ENCODE results near the gene SRSF3. TPM values are rescaled to one million over a fixed set of nuclear protein-coding genes. Genes with fewer than 3 reads are reported as not detected.
A peak's percentile ranks its signal among the peaks of the same experiment; 100 is the strongest.

The SRSF3 gene
- total and polyA plus RNA-seq, 2 experiments from 2014 or later: 135 to 192 TPM

- Histone ChIP-seq H3K27ac (no peak overlapping the region), H3K4me2 (no peak overlapping the region), H3K9me2 (replicated peaks; ENCODE audit: insufficient read depth) (no peaks in the 10 kb centered on the region), H3K9me3 (ENCODE audit: low read depth) (no peaks in the 10 kb centered on the region), H3K4me1 (ENCODE audit: insufficient read depth) (peaks cover 12% of the 10 kb centered on the region), H4K20me1 (ENCODE audit: insufficient read depth, poor library complexity, severe bottlenecking) (no peaks in the 10 kb centered on the region), H3K36me3 (replicated peaks; ENCODE audit: insufficient read depth, low read depth) (no peaks in the 10 kb centered on the region), H3K79me2 (no peaks in the 10 kb centered on the region), H2AFZ (no peak overlapping the region), H3K4me3 (no peak overlapping the region), H3K27me3 (no peaks in the 10 kb centered on the region)
- 83% methylated on average over 14 of the region's 14 CpGs for WGBS (ENCODE audit: low lambda C conversion rate, missing lambda C conversion rate)
- TF ChIP-seq EZH2 (IDR thresholded peaks at IDR 0.05; ENCODE audit: borderline replicate concordance) (no peak), CTCF (IDR thresholded peaks at IDR 0.05; ENCODE audit: poor library complexity) (no peak), EZH2phosphoT487 (IDR thresholded peaks at IDR 0.05; ENCODE audit: low read depth, severe bottlenecking, unreplicated experiment) (no peak)
- no peak for DNase-seq (ENCODE audit: low spot score)
Measured at GRCh38 chr6:36631326-36632011, 37.3 kb downstream of the SRSF3 start.

- WGBS (ENCODE audit: low lambda C conversion rate, missing lambda C conversion rate): 90% methylated on average over 6 of the region's 6 CpGs
- Histone ChIP-seq H3K27me3 (no peaks in the 10 kb centered on the region), H3K79me2 (no peaks in the 10 kb centered on the region), H2AFZ (no peak overlapping the region), H4K20me1 (ENCODE audit: insufficient read depth, poor library complexity, severe bottlenecking) (no peaks in the 10 kb centered on the region), H3K9me2 (replicated peaks; ENCODE audit: insufficient read depth) (no peaks in the 10 kb centered on the region), H3K27ac (no peak overlapping the region), H3K4me2 (no peak overlapping the region), H3K9me3 (ENCODE audit: low read depth) (no peaks in the 10 kb centered on the region), H3K4me3 (no peak overlapping the region), H3K36me3 (replicated peaks; ENCODE audit: insufficient read depth, low read depth) (no peaks in the 10 kb centered on the region), H3K4me1 (ENCODE audit: insufficient read depth) (peaks cover 17% of the 10 kb centered on the region)
- no peak for DNase-seq (ENCODE audit: low spot score)
- TF ChIP-seq EZH2 (IDR thresholded peaks at IDR 0.05; ENCODE audit: borderline replicate concordance): no peak
- TF ChIP-seq EZH2phosphoT487 (IDR thresholded peaks at IDR 0.05; ENCODE audit: low read depth, severe bottlenecking, unreplicated experiment): no peak
- no peak for TF ChIP-seq CTCF (IDR thresholded peaks at IDR 0.05; ENCODE audit: poor library complexity)
Measured at GRCh38 chr6:36633370-36633769, 39.2 kb downstream of the SRSF3 start.

- WGBS (ENCODE audit: low lambda C conversion rate, missing lambda C conversion rate): 48% methylated on average over 9 of the region's 9 CpGs
- H3K4me1 ChIP-seq (ENCODE audit: insufficient read depth): peaks cover 17% of the 10 kb centered on the region
- DNase-seq (ENCODE audit: low spot score): peak; percentile 65
- peak overlapping the region; percentile 45 for H3K27ac ChIP-seq
- H3K79me2 ChIP-seq: no peaks in the 10 kb centered on the region
- no peak for TF ChIP-seq EZH2phosphoT487 (IDR thresholded peaks at IDR 0.05; ENCODE audit: low read depth, severe bottlenecking, unreplicated experiment)
- TF ChIP-seq EZH2 (IDR thresholded peaks at IDR 0.05; ENCODE audit: borderline replicate concordance): no peak
- no peak for TF ChIP-seq CTCF (IDR thresholded peaks at IDR 0.05; ENCODE audit: poor library complexity)
- H3K9me3 ChIP-seq (ENCODE audit: low read depth): no peaks in the 10 kb centered on the region
- H3K4me2 ChIP-seq: peak overlapping the region; percentile 24
- H4K20me1 ChIP-seq (ENCODE audit: insufficient read depth, poor library complexity, severe bottlenecking): no peaks in the 10 kb centered on the region
- H2AFZ ChIP-seq: peak overlapping the region; percentile 28
- no peaks in the 10 kb centered on the region for H3K36me3 ChIP-seq (replicated peaks; ENCODE audit: insufficient read depth, low read depth)
- H3K9me2 ChIP-seq (replicated peaks; ENCODE audit: insufficient read depth): no peaks in the 10 kb centered on the region
- H3K27me3 ChIP-seq: no peaks in the 10 kb centered on the region
- no peak overlapping the region for H3K4me3 ChIP-seq
Measured at GRCh38 chr6:36633915-36634314, 39.8 kb downstream of the SRSF3 start.

Data from hepatocyte (in vitro differentiated cells).